K562 (cell line): Measurements from ENCODE around the gene HYI. TPM values are rescaled to one million over a fixed set of nuclear protein-coding genes. Genes with fewer than 3 reads are reported as not detected.

Experiments used
- NR2C2 ChIP-seq, 2 experiments: fragments of 200-800 bp in 1 of 2; sonication (Bioruptor generic) in 1 of 2; sonication (generic) in 1 of 2; formaldehyde crosslinking in 1 of 2; IDR thresholded peaks; 2 replicates each; pipeline versions ENCODE4 v1.6.1 to v1.8.0; 2016 to 2022; ENCODE audit warnings: mild to moderate bottlenecking in 1 of 2, missing compliant biosample characterization in 1 of 2, missing genetic modification characterization in 1 of 2, missing genetic modification reagents in 1 of 2
- polyA plus RNA-seq, 8 experiments: library from polyadenylated mRNA; depleted of rRNA in 4 of 8; stranded (reverse) in 5 of 8; unstranded in 3 of 8; fragments of >200 nt; fragmentation: Nextera tagmentation in 2 of 8; fragmentation: Illumina TruSeq in 1 of 8; extraction: Ambion mirVana in 2 of 8; extraction: Trizol in 1 of 8; gene quantifications; 2 replicates each; pipeline versions ENCODE4 v1.2.1 to v1.2.3, GENCODE V29; 2011 to 2014; ENCODE audit warnings: inconsistent platforms in 1 of 8, missing spikeins in 1 of 8
- total RNA-seq, 7 experiments: library from RNA; depleted of rRNA in 6 of 7; stranded (reverse); fragments of >200 nt in 6 of 7; fragmentation: Illumina TruSeq in 2 of 7; extraction: Trizol in 2 of 7; gene quantifications; 2 replicates each; pipeline versions ENCODE4 v1.2.1 to v1.2.3, GENCODE V29; 2011 to 2021; ENCODE audit warnings: low replicate concordance in 1 of 7
- TF ChIP-seq, protein P1 (sequence below): IDR thresholded peaks from 2 replicates; pipeline ENCODE4 v1.6.1; 2012; ENCODE audit warnings: low read depth, low read length, improper control_type of control experiment, borderline replicate concordance
- TF ChIP-seq, protein P2 (sequence below): fragments of 150-350 bp; conservative IDR thresholded peaks from 2 replicates; pipeline ENCODE4 v1.6.1; 2014; ENCODE audit warnings: low read length
- TF ChIP-seq, protein P3 (sequence below): sonication (generic); formaldehyde crosslinking; IDR thresholded peaks from 2 replicates; pipeline ENCODE4 v1.8.0; 2023; ENCODE audit warnings: mild to moderate bottlenecking, missing genetic modification reagents
- TF ChIP-seq, protein P4 (sequence below): fragments of 450-650 bp; IDR thresholded peaks from 2 replicates; pipeline ENCODE4 v1.6.1; 2018; ENCODE audit warnings: mild to moderate bottlenecking, low read depth; ENCODE audit not compliant: partially characterized antibody

The HYI gene
- total and polyA plus RNA-seq, 9 of the 15 experiments (the other 6 are each of a cell fraction or from before 2014, with no cell fraction given): 0.04 to 4.1 (median 1.4) TPM; not detected in 1

DNA sequence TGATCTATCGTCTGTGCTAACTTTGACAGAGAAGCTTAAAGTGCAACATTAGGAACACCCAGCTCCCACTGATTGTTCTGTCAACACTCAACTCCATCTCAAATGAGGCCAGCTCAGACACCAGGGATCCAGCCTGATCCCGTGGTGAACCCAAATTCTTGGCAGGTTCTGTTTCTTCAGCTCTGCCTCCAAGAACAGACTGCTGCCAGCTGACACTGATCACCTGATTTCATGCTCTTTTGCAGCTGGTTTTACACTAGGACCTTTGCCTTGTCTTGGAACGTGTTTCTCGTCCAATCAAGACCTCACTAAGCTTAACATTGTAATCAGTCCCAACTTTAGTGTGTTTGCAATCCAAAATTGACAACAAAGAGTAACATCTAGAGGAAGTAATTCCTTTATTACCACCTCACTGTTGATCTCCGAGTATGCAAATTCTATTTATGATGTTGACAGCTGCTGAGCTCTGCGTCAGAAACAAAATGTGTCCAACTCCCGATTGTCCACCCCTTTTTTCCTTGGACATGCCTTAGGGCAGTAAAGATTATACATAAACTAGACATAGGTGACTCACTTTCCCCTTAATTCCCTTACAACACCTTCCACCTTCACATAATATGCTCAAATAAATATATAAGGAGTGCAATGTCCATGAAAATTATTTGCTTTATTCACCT, 1.6 kb upstream of the HYI start (continued):
- TF ChIP-seq, protein P1, sequence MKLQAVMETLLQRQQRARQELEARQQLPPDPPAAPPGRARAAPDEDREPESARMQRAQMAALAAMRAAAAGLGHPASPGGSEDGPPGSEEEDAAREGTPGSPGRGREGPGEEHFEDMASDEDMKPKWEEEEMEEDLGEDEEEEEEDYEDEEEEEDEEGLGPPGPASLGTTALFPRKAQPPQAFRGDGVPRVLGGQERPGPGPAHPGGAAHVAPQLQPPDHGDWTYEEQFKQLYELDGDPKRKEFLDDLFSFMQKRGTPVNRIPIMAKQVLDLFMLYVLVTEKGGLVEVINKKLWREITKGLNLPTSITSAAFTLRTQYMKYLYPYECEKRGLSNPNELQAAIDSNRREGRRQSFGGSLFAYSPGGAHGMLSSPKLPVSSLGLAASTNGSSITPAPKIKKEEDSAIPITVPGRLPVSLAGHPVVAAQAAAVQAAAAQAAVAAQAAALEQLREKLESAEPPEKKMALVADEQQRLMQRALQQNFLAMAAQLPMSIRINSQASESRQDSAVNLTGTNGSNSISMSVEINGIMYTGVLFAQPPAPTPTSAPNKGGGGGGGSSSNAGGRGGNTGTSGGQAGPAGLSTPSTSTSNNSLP: no peak
- no peak for TF ChIP-seq NR2C2 (CRISPR knock-in tag; IDR thresholded peaks at IDR 0.05)
- TF ChIP-seq NR2C2 (tag; IDR thresholded peaks at IDR 0.05): no peak
- TF ChIP-seq, protein P2, sequence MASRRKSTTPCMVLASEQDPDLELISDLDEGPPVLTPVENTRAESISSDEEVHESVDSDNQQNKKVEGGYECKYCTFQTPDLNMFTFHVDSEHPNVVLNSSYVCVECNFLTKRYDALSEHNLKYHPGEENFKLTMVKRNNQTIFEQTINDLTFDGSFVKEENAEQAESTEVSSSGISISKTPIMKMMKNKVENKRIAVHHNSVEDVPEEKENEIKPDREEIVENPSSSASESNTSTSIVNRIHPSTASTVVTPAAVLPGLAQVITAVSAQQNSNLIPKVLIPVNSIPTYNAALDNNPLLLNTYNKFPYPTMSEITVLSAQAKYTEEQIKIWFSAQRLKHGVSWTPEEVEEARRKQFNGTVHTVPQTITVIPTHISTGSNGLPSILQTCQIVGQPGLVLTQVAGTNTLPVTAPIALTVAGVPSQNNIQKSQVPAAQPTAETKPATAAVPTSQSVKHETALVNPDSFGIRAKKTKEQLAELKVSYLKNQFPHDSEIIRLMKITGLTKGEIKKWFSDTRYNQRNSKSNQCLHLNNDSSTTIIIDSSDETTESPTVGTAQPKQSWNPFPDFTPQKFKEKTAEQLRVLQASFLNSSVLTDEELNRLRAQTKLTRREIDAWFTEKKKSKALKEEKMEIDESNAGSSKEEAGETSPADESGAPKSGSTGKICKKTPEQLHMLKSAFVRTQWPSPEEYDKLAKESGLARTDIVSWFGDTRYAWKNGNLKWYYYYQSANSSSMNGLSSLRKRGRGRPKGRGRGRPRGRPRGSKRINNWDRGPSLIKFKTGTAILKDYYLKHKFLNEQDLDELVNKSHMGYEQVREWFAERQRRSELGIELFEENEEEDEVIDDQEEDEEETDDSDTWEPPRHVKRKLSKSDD: no peak
- TF ChIP-seq, protein P3, sequence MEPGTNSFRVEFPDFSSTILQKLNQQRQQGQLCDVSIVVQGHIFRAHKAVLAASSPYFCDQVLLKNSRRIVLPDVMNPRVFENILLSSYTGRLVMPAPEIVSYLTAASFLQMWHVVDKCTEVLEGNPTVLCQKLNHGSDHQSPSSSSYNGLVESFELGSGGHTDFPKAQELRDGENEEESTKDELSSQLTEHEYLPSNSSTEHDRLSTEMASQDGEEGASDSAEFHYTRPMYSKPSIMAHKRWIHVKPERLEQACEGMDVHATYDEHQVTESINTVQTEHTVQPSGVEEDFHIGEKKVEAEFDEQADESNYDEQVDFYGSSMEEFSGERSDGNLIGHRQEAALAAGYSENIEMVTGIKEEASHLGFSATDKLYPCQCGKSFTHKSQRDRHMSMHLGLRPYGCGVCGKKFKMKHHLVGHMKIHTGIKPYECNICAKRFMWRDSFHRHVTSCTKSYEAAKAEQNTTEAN (CRISPR knock-in tag): no peak
- TF ChIP-seq, protein P4, sequence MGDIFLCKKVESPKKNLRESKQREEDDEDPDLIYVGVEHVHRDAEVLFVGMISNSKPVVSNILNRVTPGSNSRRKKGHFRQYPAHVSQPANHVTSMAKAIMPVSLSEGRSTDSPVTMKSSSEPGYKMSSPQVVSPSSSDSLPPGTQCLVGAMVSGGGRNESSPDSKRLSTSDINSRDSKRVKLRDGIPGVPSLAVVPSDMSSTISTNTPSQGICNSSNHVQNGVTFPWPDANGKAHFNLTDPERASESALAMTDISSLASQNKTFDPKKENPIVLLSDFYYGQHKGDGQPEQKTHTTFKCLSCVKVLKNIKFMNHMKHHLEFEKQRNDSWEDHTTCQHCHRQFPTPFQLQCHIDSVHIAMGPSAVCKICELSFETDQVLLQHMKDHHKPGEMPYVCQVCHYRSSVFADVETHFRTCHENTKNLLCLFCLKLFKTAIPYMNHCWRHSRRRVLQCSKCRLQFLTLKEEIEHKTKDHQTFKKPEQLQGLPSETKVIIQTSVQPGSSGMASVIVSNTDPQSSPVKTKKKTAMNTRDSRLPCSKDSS: no peak
